ENCODE data around the gene SLC37A1. TPM values are rescaled to one million over a fixed set of nuclear protein-coding genes. Genes with fewer than 3 reads are reported as not detected.
A peak's percentile ranks its signal among the peaks of the same experiment; 100 is the strongest.

SLC37A1 gene
- total and polyA plus RNA-seq, 12 donors = 1.8 to 13.2 (median 5.5) TPM

- Histone ChIP-seq H3K27ac (peak overlapping the region; percentile 29 to 86 (median 72)), H3K9me3 (no peaks in the 10 kb centered on the region), H3K4me3 (peak overlapping the region; percentile 68 to 99 (median 90)), H3K36me3 (peaks cover 0 to 17% (median 0%) of the 10 kb centered on the region in 9 donors), H3K27me3 (no peaks in the 10 kb centered on the region), H3K4me1 (peaks cover 0 to 24% (median 15%) of the 10 kb centered on the region in 9 donors)
- DNase-seq (peak; percentile 41 to 64), ATAC-seq (peak; percentile 62 to 86 (median 76))
- peak in 1 of 9 donors; percentile 4 for TF ChIP-seq CTCF (IDR thresholded peaks at IDR 0.05)
- 0 to 1% methylated on average over 76 to 77 of the region's 77 CpGs for WGBS, 2 donors
- intact Hi-C loops (cut with DNase I) = loop anchor here in 3 of 10 donors (10.0 kb wide), 3 partner anchors 61 to 461 kb away; partner anchors contain the start of gene PKNOX1 (in 1 of the 3)
Measured at GRCh38 chr21:42513985-42514882, 582 bp downstream of the SLC37A1 start.

GRCh38 chr21:42514883-42515228, 1.2 kb downstream of the SLC37A1 start:
- intact Hi-C loops (cut with DNase I) = loop anchor here in 3 of 10 donors (10.0 kb wide), 3 partner anchors 60 to 460 kb away; partner anchors contain the start of gene PKNOX1 (in 1 of the 3)
- no peak for ATAC-seq
- WGBS, 2 donors = 33 to 41% methylated on average over 5 of the region's 5 CpGs

GRCh38 chr21:42515708-42516502, 2.3 kb downstream of the SLC37A1 start:
- intact Hi-C loops (cut with DNase I) = loop anchor here in 3 of 10 donors (10.0 kb wide), 3 partner anchors 59 to 459 kb away; partner anchors contain the start of gene PKNOX1 (in 1 of the 3)
- Histone ChIP-seq H3K9me3 (no peaks in the 10 kb centered on the region), H3K27ac (no peak overlapping the region), H3K36me3 (peaks cover 0 to 34% (median 0%) of the 10 kb centered on the region in 9 donors), H3K4me3 (no peak overlapping the region), H3K27me3 (no peaks in the 10 kb centered on the region), H3K4me1 (peaks cover 0 to 26% (median 15%) of the 10 kb centered on the region in 9 donors)
- no peak for DNase-seq
- ATAC-seq = no peak
- WGBS, 2 donors = 95 to 96% methylated on average over 12 of the region's 12 CpGs
- no peak for TF ChIP-seq CTCF (IDR thresholded peaks at IDR 0.05)

More at GRCh38 chr21:42514883-42515228, 1.2 kb downstream of the SLC37A1 start:
- Histone ChIP-seq H3K36me3 (peaks cover 0 to 23% (median 0%) of the 10 kb centered on the region in 9 donors), H3K4me3 (peak overlapping the region; percentile 68 to 99 (median 90)), H3K4me1 (peaks cover 0 to 24% (median 15%) of the 10 kb centered on the region in 9 donors), H3K9me3 (no peaks in the 10 kb centered on the region), H3K27me3 (no peaks in the 10 kb centered on the region), H3K27ac (peak overlapping the region in 7 of 10 donors; percentile 69 to 86 (median 73))
- DNase-seq = no peak
- no peak for TF ChIP-seq CTCF (IDR thresholded peaks at IDR 0.05)

DNA sequence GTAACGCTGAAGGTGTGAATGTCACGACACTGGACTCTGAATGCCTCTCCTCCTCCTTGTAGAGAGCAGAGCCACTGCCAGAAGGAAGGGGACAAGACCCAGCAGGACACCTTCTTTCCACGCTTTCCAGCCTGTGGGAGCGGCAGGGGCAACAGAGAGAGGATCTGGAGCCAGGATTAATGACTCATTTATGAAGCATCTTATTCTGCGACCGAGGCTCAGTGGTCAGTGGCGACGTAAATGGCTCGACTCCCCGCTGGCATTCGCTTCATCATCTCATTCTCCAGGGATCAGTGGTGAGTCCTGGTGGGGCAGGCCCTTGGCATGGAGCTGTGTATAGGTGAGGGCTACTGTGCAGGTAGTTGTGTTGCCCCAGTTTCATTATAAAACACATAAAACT, 4.6 kb downstream of the SLC37A1 start:
- H3K27ac ChIP-seq = no peak overlapping the region
- H3K4me3 ChIP-seq = no peak overlapping the region
- ATAC-seq (no peak), DNase-seq (no peak)
- no peaks in the 10 kb centered on the region for H3K27me3 ChIP-seq
- H3K36me3 ChIP-seq = peaks cover 0 to 57% (median 0%) of the 10 kb centered on the region in 9 donors
- peaks cover 0 to 23% (median 15%) of the 10 kb centered on the region in 9 donors for H3K4me1 ChIP-seq
- 84 to 88% methylated on average over 11 of the region's 11 CpGs for WGBS, 2 donors
- intact Hi-C loops (cut with DNase I) = loop anchor here in 3 of 10 donors (10.0 kb wide), 3 partner anchors 57 to 457 kb away; partner anchors contain the start of gene PKNOX1 (in 1 of the 3)
- no peaks in the 10 kb centered on the region for H3K9me3 ChIP-seq
- no peak for TF ChIP-seq CTCF (IDR thresholded peaks at IDR 0.05)
